T-helper 9 cell (primary cell): Measurements from ENCODE around the gene MRPL1.

ENCODE experiments used
- DNase-seq: peaks from one replicate; pipeline ENCODE4 v3.0.0-alpha.2; 2020
- total RNA-seq, 2 donors: gene quantifications; one replicate each; lab custom pipeline; 2026; lab: John Stamatoyannopoulos, UW

Gene MRPL1
- total RNA-seq: 13.5 to 21.7 reads per million in 2 donors

- peak; percentile 80 for DNase-seq
Observed at GRCh38 chr4:77862478-77863216, at the start of gene MRPL1. Gene MRPL1, plus strand, starts transcription at chr4:77862830. Its CDS starts 19 bp downstream, at chr4:77862849.

- no peak for DNase-seq
Observed at GRCh38 chr4:77815636-77816035, 47.0 kb upstream of the MRPL1 start.

- DNase-seq: no peak
Observed at GRCh38 chr4:77816546-77816945, 46.1 kb upstream of the MRPL1 start.

GRCh38 chr4:77817304-77818072 lies 45.1 kb upstream of the MRPL1 start:
- no peak for DNase-seq

GRCh38 chr4:77818073-77818601 lies 44.5 kb upstream of the MRPL1 start:
- DNase-seq: peak; percentile 28

- peak; percentile 36 for DNase-seq
Observed at GRCh38 chr4:77818602-77819403, 43.8 kb upstream of the MRPL1 start, which contains the start of gene CNOT6L. Gene CNOT6L, minus strand, starts transcription at chr4:77819368. Its CDS starts 60 bp downstream, at chr4:77819308.

GRCh38 chr4:77819404-77819842 lies 43.2 kb upstream of the MRPL1 start:
- peak; percentile 81 for DNase-seq

GRCh38 chr4:77819843-77820648 lies 42.6 kb upstream of the MRPL1 start:
- DNase-seq: peak; percentile 95

- no peak for DNase-seq
Observed at GRCh38 chr4:77820649-77821561, 41.7 kb upstream of the MRPL1 start.

- DNase-seq: peak; percentile 22
Observed at GRCh38 chr4:77821775-77822174, 40.9 kb upstream of the MRPL1 start.

GRCh38 chr4:77826275-77826674 lies 36.4 kb upstream of the MRPL1 start:
- DNase-seq: no peak

- DNase-seq: no peak
Observed at GRCh38 chr4:77827343-77827742, 35.3 kb upstream of the MRPL1 start.

- no peak for DNase-seq
Observed at GRCh38 chr4:77833126-77833724, 29.4 kb upstream of the MRPL1 start.

- no peak for DNase-seq
Observed at GRCh38 chr4:77834403-77834802, 28.2 kb upstream of the MRPL1 start.

GRCh38 chr4:77843628-77844027 lies 19.0 kb upstream of the MRPL1 start:
- no peak for DNase-seq

- no peak for DNase-seq
Observed at GRCh38 chr4:77844363-77844762, 18.3 kb upstream of the MRPL1 start.

GRCh38 chr4:77845400-77845799 lies 17.2 kb upstream of the MRPL1 start:
- DNase-seq: no peak

- DNase-seq: no peak
Observed at GRCh38 chr4:77845929-77846328, 16.7 kb upstream of the MRPL1 start.

- DNase-seq: no peak
Observed at GRCh38 chr4:77848508-77848907, 14.1 kb upstream of the MRPL1 start.

- DNase-seq: no peak
Observed at GRCh38 chr4:77849278-77849965, 13.2 kb upstream of the MRPL1 start.
